AG04450 (cell line): Measurements from ENCODE around the gene MBD3L3. TPM values are rescaled to one million over a fixed set of nuclear protein-coding genes. Genes with fewer than 3 reads are reported as not detected.

Experiments used
- CTCF ChIA-PET: fragments of 300-600, 350-600 bp; formaldehyde crosslinking; extraction: SDS; loops from one replicate; lab custom pipeline; 2022; ENCODE audit warnings: antibody characterized with exemption, inconsistent platforms; lab: Charles Lee
- POLR2A ChIA-PET: fragments of 350-600 bp; formaldehyde crosslinking; extraction: SDS; loops from one replicate; lab custom pipeline; 2021; ENCODE audit warnings: antibody characterized with exemption, inconsistent platforms; lab: Yijun Ruan, JAX
- DNase-seq: peaks from one replicate; pipeline ENCODE4 v3.0.0-alpha.2; 2011; ENCODE audit warnings: low read depth, low spot score
- H3K27ac ChIP-seq: one replicate; pipeline ENCODE4 v1.5.1; 2012; ENCODE audit warnings: low read depth, low read length, control low read depth
- H3K27me3 ChIP-seq: one replicate; pipeline ENCODE4 v1.6.0; 2012; ENCODE audit warnings: low read length; ENCODE audit not compliant: control insufficient read depth, insufficient read depth
- H3K4me3 ChIP-seq: 2 replicates; pipeline ENCODE4 v1.5.1; 2011; ENCODE audit warnings: mild to moderate bottlenecking, low read depth, low read length, control low read depth
- H3K9me3 ChIP-seq: 2 replicates; pipeline ENCODE4 v1.5.1; 2012; ENCODE audit warnings: low read length; ENCODE audit not compliant: control insufficient read depth, insufficient read depth
- CTCF ChIP-seq: IDR thresholded peaks from 2 replicates; pipeline ENCODE4 v1.5.1; 2011; ENCODE audit warnings: low read depth, low read length, control low read depth, inconsistent platforms
- polyA plus RNA-seq: library from polyadenylated mRNA; depleted of rRNA; stranded (reverse); fragments of >200 nt; gene quantifications from 2 replicates; pipeline ENCODE4 v1.2.3, GENCODE V29; 2011; rRNA removed

MBD3L3 gene
- polyA plus RNA-seq, 1 experiment = not detected

GRCh38 chr19:7007859-7008258, 50.6 kb downstream of the MBD3L3 start:
- no peaks in the 10 kb centered on the region for H3K27me3 ChIP-seq
- H3K4me3 ChIP-seq = no peak overlapping the region
- ChIA-PET POLR2A (no interaction called here), CTCF (no interaction called here)
- no peak for TF ChIP-seq CTCF
- H3K9me3 ChIP-seq = peaks cover 24% of the 10 kb centered on the region
- no peak overlapping the region for H3K27ac ChIP-seq
- no peak for DNase-seq

Other genes with a start within 250 kb of the MBD3L3 start
- gene ADGRE1, start 171.1 kb downstream of the MBD3L3 start, polyA plus RNA-seq = not detected in 2 replicates
- gene MBD3L2B, start 37.2 kb downstream of the MBD3L3 start, polyA plus RNA-seq = not detected in 2 replicates
- not detected in 2 replicates for gene MBD3L5, start 28.1 kb downstream of the MBD3L3 start, polyA plus RNA-seq
- gene MBD3L4, start 18.5 kb downstream of the MBD3L3 start, polyA plus RNA-seq = not detected in 2 replicates
- gene MBD3L2, start 9.4 kb downstream of the MBD3L3 start, polyA plus RNA-seq = not detected in 2 replicates
- gene ZNF557, start 11.0 kb upstream of the MBD3L3 start, polyA plus RNA-seq = 5.2 and 6.2 TPM in 2 replicates
- gene INSR, start 235.7 kb upstream of the MBD3L3 start, polyA plus RNA-seq = 2.6 and 2.9 TPM in 2 replicates